Liver (tissue), 3 donors: Measurements from ENCODE around the gene ATL1.

ENCODE experiments used
- CTCF ChIP-seq: fragments of 150-350 bp; IDR thresholded peaks from 2 replicates; pipeline ENCODE4 v1.5.1; 2017; ENCODE audit warnings: improper control_type of control experiment, low read depth, low read length; ENCODE audit not compliant: missing input control
- EGR1 ChIP-seq, 2 donors: IDR thresholded peaks; 2 replicates each; pipeline ENCODE4 v1.6.1; 2016 to 2018; ENCODE audit warnings: antibody characterized with exemption in 2 of 2, low read depth in 2 of 2
- HNF4G ChIP-seq: IDR thresholded peaks from 2 replicates; pipeline ENCODE4 v1.6.1; 2016; ENCODE audit warnings: antibody characterized with exemption
- JUND ChIP-seq, 2 donors: IDR thresholded peaks; 2 replicates each; pipeline ENCODE4 v1.6.1; 2016; ENCODE audit warnings: antibody characterized with exemption in 2 of 2
- RAD21 ChIP-seq, 2 donors: IDR thresholded peaks; 2 replicates each; pipeline ENCODE4 v1.6.1; 2016; ENCODE audit warnings: antibody characterized with exemption in 2 of 2, mild to moderate bottlenecking in 2 of 2
- SP1 ChIP-seq: IDR thresholded peaks from 2 replicates; pipeline ENCODE4 v1.6.1; 2018; ENCODE audit warnings: antibody characterized with exemption, mild to moderate bottlenecking
- YY1 ChIP-seq: IDR thresholded peaks from 2 replicates; pipeline ENCODE4 v1.6.1; 2016; ENCODE audit warnings: antibody characterized with exemption, mild to moderate bottlenecking
- TF ChIP-seq, protein P1 (sequence below): IDR thresholded peaks from 2 replicates; pipeline ENCODE4 v1.6.1; 2016; ENCODE audit warnings: antibody characterized with exemption, mild to moderate bottlenecking
- donor health status: healthy.
- donor health status: healthy.

DNA sequence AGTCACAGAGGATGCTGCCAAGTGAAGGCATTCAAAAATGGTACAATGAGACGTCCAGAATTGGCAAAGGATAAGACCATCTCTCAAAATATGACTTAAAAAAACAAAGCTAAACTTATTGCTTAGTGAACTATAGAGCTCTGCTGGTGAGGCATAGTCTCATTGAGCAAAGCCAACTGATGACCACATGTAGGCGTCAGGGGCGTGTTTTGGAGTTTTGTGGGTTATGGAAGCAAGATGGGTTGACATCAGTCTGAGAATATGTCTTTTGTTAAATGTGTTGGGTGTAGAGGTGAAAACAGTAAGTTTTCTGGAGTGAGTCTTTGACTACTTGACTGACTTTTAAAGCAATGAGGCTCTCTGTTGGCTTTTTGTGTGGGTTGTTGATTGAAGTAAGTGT, 47.2 kb downstream of the ATL1 start:
- no peak for TF ChIP-seq SP1
- TF ChIP-seq CTCF, result no peak
- TF ChIP-seq RAD21 (IDR thresholded peaks at IDR 0.05), result no peak
- no peak for TF ChIP-seq EGR1 (IDR thresholded peaks at IDR 0.05; ENCODE audit: low read depth in 2 of 2)
- TF ChIP-seq, protein P1, sequence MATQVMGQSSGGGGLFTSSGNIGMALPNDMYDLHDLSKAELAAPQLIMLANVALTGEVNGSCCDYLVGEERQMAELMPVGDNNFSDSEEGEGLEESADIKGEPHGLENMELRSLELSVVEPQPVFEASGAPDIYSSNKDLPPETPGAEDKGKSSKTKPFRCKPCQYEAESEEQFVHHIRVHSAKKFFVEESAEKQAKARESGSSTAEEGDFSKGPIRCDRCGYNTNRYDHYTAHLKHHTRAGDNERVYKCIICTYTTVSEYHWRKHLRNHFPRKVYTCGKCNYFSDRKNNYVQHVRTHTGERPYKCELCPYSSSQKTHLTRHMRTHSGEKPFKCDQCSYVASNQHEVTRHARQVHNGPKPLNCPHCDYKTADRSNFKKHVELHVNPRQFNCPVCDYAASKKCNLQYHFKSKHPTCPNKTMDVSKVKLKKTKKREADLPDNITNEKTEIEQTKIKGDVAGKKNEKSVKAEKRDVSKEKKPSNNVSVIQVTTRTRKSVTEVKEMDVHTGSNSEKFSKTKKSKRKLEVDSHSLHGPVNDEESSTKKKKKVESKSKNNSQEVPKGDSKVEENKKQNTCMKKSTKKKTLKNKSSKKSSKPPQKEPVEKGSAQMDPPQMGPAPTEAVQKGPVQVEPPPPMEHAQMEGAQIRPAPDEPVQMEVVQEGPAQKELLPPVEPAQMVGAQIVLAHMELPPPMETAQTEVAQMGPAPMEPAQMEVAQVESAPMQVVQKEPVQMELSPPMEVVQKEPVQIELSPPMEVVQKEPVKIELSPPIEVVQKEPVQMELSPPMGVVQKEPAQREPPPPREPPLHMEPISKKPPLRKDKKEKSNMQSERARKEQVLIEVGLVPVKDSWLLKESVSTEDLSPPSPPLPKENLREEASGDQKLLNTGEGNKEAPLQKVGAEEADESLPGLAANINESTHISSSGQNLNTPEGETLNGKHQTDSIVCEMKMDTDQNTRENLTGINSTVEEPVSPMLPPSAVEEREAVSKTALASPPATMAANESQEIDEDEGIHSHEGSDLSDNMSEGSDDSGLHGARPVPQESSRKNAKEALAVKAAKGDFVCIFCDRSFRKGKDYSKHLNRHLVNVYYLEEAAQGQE, result no peak
- TF ChIP-seq YY1, result no peak
- no peak for TF ChIP-seq HNF4G
- TF ChIP-seq JUND (IDR thresholded peaks at IDR 0.05), result no peak
